ENCODE results near the gene TMEM50A. TPM values are rescaled to one million over a fixed set of nuclear protein-coding genes. Genes with fewer than 3 reads are reported as not detected.

The TMEM50A gene
- total RNA-seq, 1 experiment from 2014 or later, result 88.3 TPM

Other genes with a start within 250 kb of the TMEM50A start
- gene SYF2, start 105.8 kb upstream of the TMEM50A start, total RNA-seq (2022), result 40.5 and 43.0 TPM in 2 replicates
- 77.2 and 86.4 TPM in 2 replicates for gene RSRP1, start 90.9 kb upstream of the TMEM50A start, total RNA-seq (2022)
- not detected in 2 replicates for gene RHD, start 65.8 kb upstream of the TMEM50A start, total RNA-seq (2022)
- gene RHCE, start 82.5 kb downstream of the TMEM50A start, total RNA-seq (2022), result 0.42 and 0.61 TPM in 2 replicates
- 17.4 and 19.3 TPM in 2 replicates for gene MACO1, start 92.6 kb downstream of the TMEM50A start, total RNA-seq (2022)
- 10.3 and 14.0 TPM in 2 replicates for gene LDLRAP1, start 205.3 kb downstream of the TMEM50A start, total RNA-seq (2022)